ENCODE measurements around the gene IL3.

IL3 gene

GRCh38 chr5:132083071-132083678, 22.7 kb downstream of the IL3 start:
- Histone ChIP-seq H3K9me3 (ENCODE audit: low read depth, low read length) (no peaks in the 10 kb centered on the region), H3K27ac (no peak overlapping the region), H3K9ac (ENCODE audit: insufficient read length) (no peak overlapping the region), H3K4me3 (no peak overlapping the region), H3K36me3 (ENCODE audit: insufficient read depth, low read length) (no peaks in the 10 kb centered on the region)
- TF ChIP-seq POLR2AphosphoS5 (IDR thresholded peaks at IDR 0.05; ENCODE audit: borderline replicate concordance, low read depth, low read length) = no peak
- no peak for TF ChIP-seq EZH2 (IDR thresholded peaks at IDR 0.05)
- no peak for TF ChIP-seq FOXP2 (optimal IDR thresholded peaks at IDR 0.05; ENCODE audit: control extremely low read depth, extremely low read length, insufficient read depth)
- no peak for DNase-seq (ENCODE audit: low read depth, low spot score)

- H3K9ac ChIP-seq (ENCODE audit: insufficient read length) = no peak overlapping the region
- no peaks in the 10 kb centered on the region for H3K36me3 ChIP-seq (ENCODE audit: insufficient read depth, low read length)
- H3K4me3 ChIP-seq = no peak overlapping the region
- no peak for DNase-seq (ENCODE audit: low read depth, low spot score)
- TF ChIP-seq FOXP2 (optimal IDR thresholded peaks at IDR 0.05; ENCODE audit: control extremely low read depth, extremely low read length, insufficient read depth) = no peak
- TF ChIP-seq POLR2AphosphoS5 (IDR thresholded peaks at IDR 0.05; ENCODE audit: borderline replicate concordance, low read depth, low read length) = no peak
- no peak for TF ChIP-seq EZH2 (IDR thresholded peaks at IDR 0.05)
- H3K9me3 ChIP-seq (ENCODE audit: low read depth, low read length) = no peaks in the 10 kb centered on the region
- H3K27ac ChIP-seq = no peak overlapping the region
These were observed 25.2 kb downstream of the IL3 start for GRCh38 chr5:132085686-132086085.

GRCh38 chr5:132086277-132086794, 25.9 kb downstream of the IL3 start:
- Histone ChIP-seq H3K27ac (no peak overlapping the region), H3K9me3 (ENCODE audit: low read depth, low read length) (no peaks in the 10 kb centered on the region), H3K4me3 (no peak overlapping the region), H3K36me3 (ENCODE audit: insufficient read depth, low read length) (no peaks in the 10 kb centered on the region), H3K9ac (ENCODE audit: insufficient read length) (no peak overlapping the region)
- DNase-seq (ENCODE audit: low read depth, low spot score) = no peak
- TF ChIP-seq FOXP2 (optimal IDR thresholded peaks at IDR 0.05; ENCODE audit: control extremely low read depth, extremely low read length, insufficient read depth) = no peak
- TF ChIP-seq POLR2AphosphoS5 (IDR thresholded peaks at IDR 0.05; ENCODE audit: borderline replicate concordance, low read depth, low read length) = no peak
- no peak for TF ChIP-seq EZH2 (IDR thresholded peaks at IDR 0.05)

- Histone ChIP-seq H3K9me3 (ENCODE audit: low read depth, low read length) (no peaks in the 10 kb centered on the region), H3K9ac (ENCODE audit: insufficient read length) (no peak overlapping the region), H3K4me3 (no peak overlapping the region), H3K27ac (no peak overlapping the region), H3K36me3 (ENCODE audit: insufficient read depth, low read length) (no peaks in the 10 kb centered on the region)
- no peak for TF ChIP-seq FOXP2 (optimal IDR thresholded peaks at IDR 0.05; ENCODE audit: control extremely low read depth, extremely low read length, insufficient read depth)
- no peak for TF ChIP-seq POLR2AphosphoS5 (IDR thresholded peaks at IDR 0.05; ENCODE audit: borderline replicate concordance, low read depth, low read length)
- no peak for TF ChIP-seq EZH2 (IDR thresholded peaks at IDR 0.05)
- DNase-seq (ENCODE audit: low read depth, low spot score) = no peak
These were observed 26.7 kb downstream of the IL3 start for GRCh38 chr5:132087176-132087575.

- Histone ChIP-seq H3K4me3 (no peak overlapping the region), H3K36me3 (ENCODE audit: insufficient read depth, low read length) (no peaks in the 10 kb centered on the region), H3K27ac (no peak overlapping the region), H3K9ac (ENCODE audit: insufficient read length) (no peak overlapping the region), H3K9me3 (ENCODE audit: low read depth, low read length) (no peaks in the 10 kb centered on the region)
- TF ChIP-seq POLR2AphosphoS5 (IDR thresholded peaks at IDR 0.05; ENCODE audit: borderline replicate concordance, low read depth, low read length) (no peak), FOXP2 (optimal IDR thresholded peaks at IDR 0.05; ENCODE audit: control extremely low read depth, extremely low read length, insufficient read depth) (no peak), EZH2 (IDR thresholded peaks at IDR 0.05) (no peak)
- no peak for DNase-seq (ENCODE audit: low read depth, low spot score)
These were observed 27.2 kb downstream of the IL3 start for GRCh38 chr5:132087661-132088060.

- no peaks in the 10 kb centered on the region for H3K9me3 ChIP-seq (ENCODE audit: low read depth, low read length)
- no peak overlapping the region for H3K9ac ChIP-seq (ENCODE audit: insufficient read length)
- no peak overlapping the region for H3K4me3 ChIP-seq
- no peak overlapping the region for H3K27ac ChIP-seq
- no peak for TF ChIP-seq POLR2AphosphoS5 (IDR thresholded peaks at IDR 0.05; ENCODE audit: borderline replicate concordance, low read depth, low read length)
- no peak for TF ChIP-seq FOXP2 (optimal IDR thresholded peaks at IDR 0.05; ENCODE audit: control extremely low read depth, extremely low read length, insufficient read depth)
- TF ChIP-seq EZH2 (IDR thresholded peaks at IDR 0.05) = no peak
- H3K36me3 ChIP-seq (ENCODE audit: insufficient read depth, low read length) = no peaks in the 10 kb centered on the region
- DNase-seq (ENCODE audit: low read depth, low spot score) = no peak
These were observed 28.9 kb downstream of the IL3 start for GRCh38 chr5:132089363-132089762.

- Histone ChIP-seq H3K36me3 (ENCODE audit: insufficient read depth, low read length) (no peaks in the 10 kb centered on the region), H3K9me3 (ENCODE audit: low read depth, low read length) (no peaks in the 10 kb centered on the region), H3K27ac (no peak overlapping the region), H3K9ac (ENCODE audit: insufficient read length) (no peak overlapping the region), H3K4me3 (no peak overlapping the region)
- DNase-seq (ENCODE audit: low read depth, low spot score) = no peak
- TF ChIP-seq FOXP2 (optimal IDR thresholded peaks at IDR 0.05; ENCODE audit: control extremely low read depth, extremely low read length, insufficient read depth) = no peak
- TF ChIP-seq EZH2 (IDR thresholded peaks at IDR 0.05) = no peak
- no peak for TF ChIP-seq POLR2AphosphoS5 (IDR thresholded peaks at IDR 0.05; ENCODE audit: borderline replicate concordance, low read depth, low read length)
These were observed 29.7 kb downstream of the IL3 start for GRCh38 chr5:132090107-132090506.

GRCh38 chr5:132093271-132093670, 32.8 kb downstream of the IL3 start:
- Histone ChIP-seq H3K27ac (no peak overlapping the region), H3K4me3 (no peak overlapping the region), H3K9me3 (ENCODE audit: low read depth, low read length) (no peaks in the 10 kb centered on the region), H3K9ac (ENCODE audit: insufficient read length) (no peak overlapping the region), H3K36me3 (ENCODE audit: insufficient read depth, low read length) (no peaks in the 10 kb centered on the region)
- DNase-seq (ENCODE audit: low read depth, low spot score) = no peak
- TF ChIP-seq FOXP2 (optimal IDR thresholded peaks at IDR 0.05; ENCODE audit: control extremely low read depth, extremely low read length, insufficient read depth) (no peak), POLR2AphosphoS5 (IDR thresholded peaks at IDR 0.05; ENCODE audit: borderline replicate concordance, low read depth, low read length) (no peak), EZH2 (IDR thresholded peaks at IDR 0.05) (no peak)
